ENCODE results near the gene GAA. TPM values are rescaled to one million over a fixed set of nuclear protein-coding genes. Genes with fewer than 3 reads are reported as not detected.

The GAA gene
- total RNA-seq, 1 donor from 2014 or later, result 38.4 TPM

- H3K27ac Mint-ChIP-seq (ENCODE audit: unreplicated experiment), result no peak overlapping the region
- peaks cover 7% of the 10 kb centered on the region for H3K36me3 Mint-ChIP-seq (ENCODE audit: low read depth)
- H3K27me3 Mint-ChIP-seq (ENCODE audit: low read depth), result peaks cover 7% of the 10 kb centered on the region
- H3K4me1 Mint-ChIP-seq, result peaks cover 27% of the 10 kb centered on the region
- H3K4me3 Mint-ChIP-seq, result no peak overlapping the region
- no peak for TF ChIP-seq CTCF (conservative IDR thresholded peaks at IDR 0.05)
- peaks cover 8% of the 10 kb centered on the region for H3K9me3 Mint-ChIP-seq
- no peak for DNase-seq (ENCODE audit: low read depth, low spot score)
Observed at GRCh38 chr17:80158846-80159245, 57.5 kb downstream of the GAA start.

- H3K4me3 Mint-ChIP-seq, result no peak overlapping the region
- peaks cover 5% of the 10 kb centered on the region for H3K9me3 Mint-ChIP-seq
- no peak overlapping the region for H3K27ac Mint-ChIP-seq (ENCODE audit: unreplicated experiment)
- H3K36me3 Mint-ChIP-seq (ENCODE audit: low read depth), result peaks cover 3% of the 10 kb centered on the region
- H3K4me1 Mint-ChIP-seq, result peaks cover 24% of the 10 kb centered on the region
- DNase-seq (ENCODE audit: low read depth, low spot score), result no peak
- TF ChIP-seq CTCF (conservative IDR thresholded peaks at IDR 0.05), result no peak
- peaks cover 7% of the 10 kb centered on the region for H3K27me3 Mint-ChIP-seq (ENCODE audit: low read depth)
Observed at GRCh38 chr17:80160536-80160935, 59.2 kb downstream of the GAA start.

GRCh38 chr17:80163336-80163735 lies 62.0 kb downstream of the GAA start:
- Mint-ChIP-seq H3K4me1 (peaks cover 18% of the 10 kb centered on the region), H3K4me3 (no peak overlapping the region), H3K27me3 (ENCODE audit: low read depth) (peaks cover 7% of the 10 kb centered on the region), H3K27ac (ENCODE audit: unreplicated experiment) (no peak overlapping the region), H3K36me3 (ENCODE audit: low read depth) (no peaks in the 10 kb centered on the region), H3K9me3 (no peaks in the 10 kb centered on the region)
- DNase-seq (ENCODE audit: low read depth, low spot score), result no peak
- TF ChIP-seq CTCF (conservative IDR thresholded peaks at IDR 0.05), result no peak

GRCh38 chr17:80164185-80164584 lies 62.8 kb downstream of the GAA start:
- H3K27me3 Mint-ChIP-seq (ENCODE audit: low read depth), result peaks cover 7% of the 10 kb centered on the region
- no peaks in the 10 kb centered on the region for H3K36me3 Mint-ChIP-seq (ENCODE audit: low read depth)
- peaks cover 18% of the 10 kb centered on the region for H3K4me1 Mint-ChIP-seq
- no peak overlapping the region for H3K4me3 Mint-ChIP-seq
- H3K27ac Mint-ChIP-seq (ENCODE audit: unreplicated experiment), result no peak overlapping the region
- TF ChIP-seq CTCF (conservative IDR thresholded peaks at IDR 0.05), result no peak
- no peaks in the 10 kb centered on the region for H3K9me3 Mint-ChIP-seq
- no peak for DNase-seq (ENCODE audit: low read depth, low spot score)

- no peak for TF ChIP-seq CTCF (conservative IDR thresholded peaks at IDR 0.05)
- Mint-ChIP-seq H3K27me3 (ENCODE audit: low read depth) (no peaks in the 10 kb centered on the region), H3K4me3 (no peak overlapping the region), H3K4me1 (peaks cover 15% of the 10 kb centered on the region), H3K36me3 (ENCODE audit: low read depth) (no peaks in the 10 kb centered on the region), H3K27ac (ENCODE audit: unreplicated experiment) (no peak overlapping the region), H3K9me3 (no peaks in the 10 kb centered on the region)
- DNase-seq (ENCODE audit: low read depth, low spot score), result no peak
Observed at GRCh38 chr17:80166446-80166845, 65.1 kb downstream of the GAA start.

GRCh38 chr17:80168371-80168770 lies 67.0 kb downstream of the GAA start:
- Mint-ChIP-seq H3K4me1 (peaks cover 15% of the 10 kb centered on the region), H3K36me3 (ENCODE audit: low read depth) (no peaks in the 10 kb centered on the region), H3K9me3 (no peaks in the 10 kb centered on the region), H3K27ac (ENCODE audit: unreplicated experiment) (no peak overlapping the region), H3K27me3 (ENCODE audit: low read depth) (no peaks in the 10 kb centered on the region), H3K4me3 (no peak overlapping the region)
- no peak for DNase-seq (ENCODE audit: low read depth, low spot score)
- TF ChIP-seq CTCF (conservative IDR thresholded peaks at IDR 0.05), result no peak

Data from neural crest cell (in vitro differentiated cells).